ENCODE measurements around the gene REV3L. TPM values are rescaled to one million over a fixed set of nuclear protein-coding genes. Genes with fewer than 3 reads are reported as not detected.
A peak's percentile ranks its signal among the peaks of the same experiment; 100 is the strongest.

REV3L gene
- total and polyA plus RNA-seq, 9 of the 15 experiments (the other 6 are each of a cell fraction or from before 2014, with no cell fraction given): 5.5 to 24.4 (median 14.4) TPM

DNA sequence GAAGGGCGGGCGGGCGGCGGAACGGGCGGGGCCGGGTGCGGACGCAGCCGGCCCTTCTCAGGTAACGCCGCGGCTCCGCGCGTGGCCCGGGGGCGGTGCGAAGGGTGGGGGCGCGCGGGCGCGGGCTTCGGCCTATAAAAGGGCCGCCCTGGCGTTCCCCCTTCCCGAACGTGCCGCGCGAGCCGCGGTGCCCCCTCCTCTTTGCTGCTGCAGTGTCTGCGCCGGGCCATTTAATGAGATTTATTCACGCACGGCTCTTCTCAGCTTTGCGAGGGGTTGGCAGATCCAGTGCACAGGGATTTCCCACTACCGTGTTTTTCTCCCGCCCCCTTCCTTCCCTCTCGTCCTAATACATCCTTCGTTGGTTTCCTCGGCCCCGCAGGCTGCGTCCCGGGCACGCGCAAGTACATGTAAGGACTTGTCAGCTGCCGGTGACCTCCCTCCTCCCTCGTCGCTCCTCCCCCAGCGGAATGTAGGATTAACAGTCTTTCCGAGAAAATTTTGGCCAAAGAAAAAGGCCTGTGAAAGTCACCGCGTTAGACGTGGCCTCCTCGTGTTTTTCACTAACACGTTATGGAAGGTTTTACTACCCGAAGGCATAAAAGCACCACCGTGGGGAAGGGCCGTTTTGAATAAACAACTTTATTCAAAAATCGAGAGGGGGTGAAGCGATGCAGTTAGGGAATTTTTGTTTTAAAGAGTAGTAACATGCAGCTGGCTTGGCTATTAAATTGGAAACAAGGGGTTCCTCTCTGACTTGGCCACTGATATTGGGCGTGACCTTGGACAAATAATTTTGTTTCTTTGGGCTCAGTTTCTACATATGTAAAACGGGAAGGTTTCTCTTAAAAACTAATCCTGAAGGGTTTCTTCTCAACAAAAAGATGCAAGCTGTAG is 966 bp upstream of the REV3L start (continued):
- TF ChIP-seq KLF16 (IDR thresholded peaks at IDR 0.05): no peak
- TF ChIP-seq, protein P1, sequence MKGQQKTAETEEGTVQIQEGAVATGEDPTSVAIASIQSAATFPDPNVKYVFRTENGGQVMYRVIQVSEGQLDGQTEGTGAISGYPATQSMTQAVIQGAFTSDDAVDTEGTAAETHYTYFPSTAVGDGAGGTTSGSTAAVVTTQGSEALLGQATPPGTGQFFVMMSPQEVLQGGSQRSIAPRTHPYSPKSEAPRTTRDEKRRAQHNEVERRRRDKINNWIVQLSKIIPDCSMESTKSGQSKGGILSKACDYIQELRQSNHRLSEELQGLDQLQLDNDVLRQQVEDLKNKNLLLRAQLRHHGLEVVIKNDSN (CRISPR knock-in tag; IDR thresholded peaks at IDR 0.05): peak; percentile 49
- TF ChIP-seq ZNF263 (CRISPR knock-in tag; IDR thresholded peaks at IDR 0.05; ENCODE audit: borderline replicate concordance): peak; percentile 100
- TF ChIP-seq SPI1 (IDR thresholded peaks at IDR 0.05; ENCODE audit: borderline replicate concordance, low read depth, low read length): no peak
- TF ChIP-seq ELF2 (CRISPR knock-in tag; IDR thresholded peaks at IDR 0.05): no peak
- TF ChIP-seq, protein P2, sequence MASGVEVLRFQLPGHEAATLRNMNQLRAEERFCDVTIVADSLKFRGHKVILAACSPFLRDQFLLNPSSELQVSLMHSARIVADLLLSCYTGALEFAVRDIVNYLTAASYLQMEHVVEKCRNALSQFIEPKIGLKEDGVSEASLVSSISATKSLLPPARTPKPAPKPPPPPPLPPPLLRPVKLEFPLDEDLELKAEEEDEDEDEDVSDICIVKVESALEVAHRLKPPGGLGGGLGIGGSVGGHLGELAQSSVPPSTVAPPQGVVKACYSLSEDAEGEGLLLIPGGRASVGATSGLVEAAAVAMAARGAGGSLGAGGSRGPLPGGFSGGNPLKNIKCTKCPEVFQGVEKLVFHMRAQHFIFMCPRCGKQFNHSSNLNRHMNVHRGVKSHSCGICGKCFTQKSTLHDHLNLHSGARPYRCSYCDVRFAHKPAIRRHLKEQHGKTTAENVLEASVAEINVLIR (CRISPR knock-in tag; IDR thresholded peaks at IDR 0.05): no peak
- TF ChIP-seq FUS (optimal IDR thresholded peaks at IDR 0.05; ENCODE audit: low read depth, low read length): no peak
- peak; percentile 36 for TF ChIP-seq CBFA2T3 (IDR thresholded peaks at IDR 0.05)
- TF ChIP-seq, protein P3, sequence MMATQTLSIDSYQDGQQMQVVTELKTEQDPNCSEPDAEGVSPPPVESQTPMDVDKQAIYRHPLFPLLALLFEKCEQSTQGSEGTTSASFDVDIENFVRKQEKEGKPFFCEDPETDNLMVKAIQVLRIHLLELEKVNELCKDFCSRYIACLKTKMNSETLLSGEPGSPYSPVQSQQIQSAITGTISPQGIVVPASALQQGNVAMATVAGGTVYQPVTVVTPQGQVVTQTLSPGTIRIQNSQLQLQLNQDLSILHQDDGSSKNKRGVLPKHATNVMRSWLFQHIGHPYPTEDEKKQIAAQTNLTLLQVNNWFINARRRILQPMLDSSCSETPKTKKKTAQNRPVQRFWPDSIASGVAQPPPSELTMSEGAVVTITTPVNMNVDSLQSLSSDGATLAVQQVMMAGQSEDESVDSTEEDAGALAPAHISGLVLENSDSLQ (IDR thresholded peaks at IDR 0.05): peak; percentile 63
- TF ChIP-seq, protein P4, sequence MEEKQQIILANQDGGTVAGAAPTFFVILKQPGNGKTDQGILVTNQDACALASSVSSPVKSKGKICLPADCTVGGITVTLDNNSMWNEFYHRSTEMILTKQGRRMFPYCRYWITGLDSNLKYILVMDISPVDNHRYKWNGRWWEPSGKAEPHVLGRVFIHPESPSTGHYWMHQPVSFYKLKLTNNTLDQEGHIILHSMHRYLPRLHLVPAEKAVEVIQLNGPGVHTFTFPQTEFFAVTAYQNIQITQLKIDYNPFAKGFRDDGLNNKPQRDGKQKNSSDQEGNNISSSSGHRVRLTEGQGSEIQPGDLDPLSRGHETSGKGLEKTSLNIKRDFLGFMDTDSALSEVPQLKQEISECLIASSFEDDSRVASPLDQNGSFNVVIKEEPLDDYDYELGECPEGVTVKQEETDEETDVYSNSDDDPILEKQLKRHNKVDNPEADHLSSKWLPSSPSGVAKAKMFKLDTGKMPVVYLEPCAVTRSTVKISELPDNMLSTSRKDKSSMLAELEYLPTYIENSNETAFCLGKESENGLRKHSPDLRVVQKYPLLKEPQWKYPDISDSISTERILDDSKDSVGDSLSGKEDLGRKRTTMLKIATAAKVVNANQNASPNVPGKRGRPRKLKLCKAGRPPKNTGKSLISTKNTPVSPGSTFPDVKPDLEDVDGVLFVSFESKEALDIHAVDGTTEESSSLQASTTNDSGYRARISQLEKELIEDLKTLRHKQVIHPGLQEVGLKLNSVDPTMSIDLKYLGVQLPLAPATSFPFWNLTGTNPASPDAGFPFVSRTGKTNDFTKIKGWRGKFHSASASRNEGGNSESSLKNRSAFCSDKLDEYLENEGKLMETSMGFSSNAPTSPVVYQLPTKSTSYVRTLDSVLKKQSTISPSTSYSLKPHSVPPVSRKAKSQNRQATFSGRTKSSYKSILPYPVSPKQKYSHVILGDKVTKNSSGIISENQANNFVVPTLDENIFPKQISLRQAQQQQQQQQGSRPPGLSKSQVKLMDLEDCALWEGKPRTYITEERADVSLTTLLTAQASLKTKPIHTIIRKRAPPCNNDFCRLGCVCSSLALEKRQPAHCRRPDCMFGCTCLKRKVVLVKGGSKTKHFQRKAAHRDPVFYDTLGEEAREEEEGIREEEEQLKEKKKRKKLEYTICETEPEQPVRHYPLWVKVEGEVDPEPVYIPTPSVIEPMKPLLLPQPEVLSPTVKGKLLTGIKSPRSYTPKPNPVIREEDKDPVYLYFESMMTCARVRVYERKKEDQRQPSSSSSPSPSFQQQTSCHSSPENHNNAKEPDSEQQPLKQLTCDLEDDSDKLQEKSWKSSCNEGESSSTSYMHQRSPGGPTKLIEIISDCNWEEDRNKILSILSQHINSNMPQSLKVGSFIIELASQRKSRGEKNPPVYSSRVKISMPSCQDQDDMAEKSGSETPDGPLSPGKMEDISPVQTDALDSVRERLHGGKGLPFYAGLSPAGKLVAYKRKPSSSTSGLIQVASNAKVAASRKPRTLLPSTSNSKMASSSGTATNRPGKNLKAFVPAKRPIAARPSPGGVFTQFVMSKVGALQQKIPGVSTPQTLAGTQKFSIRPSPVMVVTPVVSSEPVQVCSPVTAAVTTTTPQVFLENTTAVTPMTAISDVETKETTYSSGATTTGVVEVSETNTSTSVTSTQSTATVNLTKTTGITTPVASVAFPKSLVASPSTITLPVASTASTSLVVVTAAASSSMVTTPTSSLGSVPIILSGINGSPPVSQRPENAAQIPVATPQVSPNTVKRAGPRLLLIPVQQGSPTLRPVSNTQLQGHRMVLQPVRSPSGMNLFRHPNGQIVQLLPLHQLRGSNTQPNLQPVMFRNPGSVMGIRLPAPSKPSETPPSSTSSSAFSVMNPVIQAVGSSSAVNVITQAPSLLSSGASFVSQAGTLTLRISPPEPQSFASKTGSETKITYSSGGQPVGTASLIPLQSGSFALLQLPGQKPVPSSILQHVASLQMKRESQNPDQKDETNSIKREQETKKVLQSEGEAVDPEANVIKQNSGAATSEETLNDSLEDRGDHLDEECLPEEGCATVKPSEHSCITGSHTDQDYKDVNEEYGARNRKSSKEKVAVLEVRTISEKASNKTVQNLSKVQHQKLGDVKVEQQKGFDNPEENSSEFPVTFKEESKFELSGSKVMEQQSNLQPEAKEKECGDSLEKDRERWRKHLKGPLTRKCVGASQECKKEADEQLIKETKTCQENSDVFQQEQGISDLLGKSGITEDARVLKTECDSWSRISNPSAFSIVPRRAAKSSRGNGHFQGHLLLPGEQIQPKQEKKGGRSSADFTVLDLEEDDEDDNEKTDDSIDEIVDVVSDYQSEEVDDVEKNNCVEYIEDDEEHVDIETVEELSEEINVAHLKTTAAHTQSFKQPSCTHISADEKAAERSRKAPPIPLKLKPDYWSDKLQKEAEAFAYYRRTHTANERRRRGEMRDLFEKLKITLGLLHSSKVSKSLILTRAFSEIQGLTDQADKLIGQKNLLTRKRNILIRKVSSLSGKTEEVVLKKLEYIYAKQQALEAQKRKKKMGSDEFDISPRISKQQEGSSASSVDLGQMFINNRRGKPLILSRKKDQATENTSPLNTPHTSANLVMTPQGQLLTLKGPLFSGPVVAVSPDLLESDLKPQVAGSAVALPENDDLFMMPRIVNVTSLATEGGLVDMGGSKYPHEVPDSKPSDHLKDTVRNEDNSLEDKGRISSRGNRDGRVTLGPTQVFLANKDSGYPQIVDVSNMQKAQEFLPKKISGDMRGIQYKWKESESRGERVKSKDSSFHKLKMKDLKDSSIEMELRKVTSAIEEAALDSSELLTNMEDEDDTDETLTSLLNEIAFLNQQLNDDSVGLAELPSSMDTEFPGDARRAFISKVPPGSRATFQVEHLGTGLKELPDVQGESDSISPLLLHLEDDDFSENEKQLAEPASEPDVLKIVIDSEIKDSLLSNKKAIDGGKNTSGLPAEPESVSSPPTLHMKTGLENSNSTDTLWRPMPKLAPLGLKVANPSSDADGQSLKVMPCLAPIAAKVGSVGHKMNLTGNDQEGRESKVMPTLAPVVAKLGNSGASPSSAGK (IDR thresholded peaks at IDR 0.05): peak; percentile 88
